Peyer's patch (tissue), 4 donors: ENCODE results near the gene RASSF1.

Experiments used
- CTCF ChIP-seq, 6 experiments: fragments of 450-650 bp in 4 of 6; fragments of 200-600 bp in 2 of 6; sonication (generic) in 1 of 6; IDR thresholded peaks; one replicate each; pipeline ENCODE4 v1.5.1; 2017 to 2019; ENCODE audit warnings: antibody characterized with exemption in 6 of 6, mild to moderate bottlenecking in 3 of 6, moderate library complexity in 1 of 6
- POLR2A ChIP-seq, 2 donors: fragments of 450-650 bp; IDR thresholded peaks; one replicate each; pipeline ENCODE4 v1.5.1; 2017; ENCODE audit warnings: antibody characterized with exemption in 2 of 2, mild to moderate bottlenecking in 2 of 2, moderate library complexity in 2 of 2

GRCh38 chr3:50294089-50294488, 46.5 kb downstream of the RASSF1 start:
- no peak for TF ChIP-seq POLR2A (IDR thresholded peaks at IDR 0.05)
- TF ChIP-seq CTCF (IDR thresholded peaks at IDR 0.05), result no peak
